Duodenal mucosa (tissue), 2 donors: ENCODE results near the gene SYDE1.
"Not testable (repeated sequence)": the region's sequence is repeated elsewhere in the genome, so short reads cannot be mapped to it uniquely, and the experiment has no call there.

Experiments
- H3K27ac ChIP-seq: one replicate; pipeline ENCODE4 v1.7.0; 2013; ENCODE audit warnings: low read depth, low read length
- H3K27me3 ChIP-seq, 2 donors: one replicate each; pipeline ENCODE4 v1.7.0; 2013; ENCODE audit warnings: low read length in 2 of 2, control low read depth in 1 of 2; ENCODE audit not compliant: insufficient read depth in 2 of 2, control insufficient read depth in 1 of 2
- H3K36me3 ChIP-seq, 2 donors: one replicate each; pipeline ENCODE4 v1.7.0; 2013; ENCODE audit warnings: low read length in 2 of 2, control low read depth in 1 of 2; ENCODE audit not compliant: insufficient read depth in 2 of 2, control insufficient read depth in 1 of 2
- H3K4me1 ChIP-seq, 2 donors: one replicate each; pipeline ENCODE4 v1.7.0; 2013; ENCODE audit warnings: low read length in 2 of 2, control low read depth in 1 of 2; ENCODE audit not compliant: insufficient read depth in 2 of 2, control insufficient read depth in 1 of 2
- H3K4me3 ChIP-seq, 2 donors: one replicate each; pipeline ENCODE4 v1.7.0; 2013; ENCODE audit warnings: low read length in 2 of 2, low read depth in 1 of 2
- H3K9ac ChIP-seq, 2 donors: one replicate each; pipeline ENCODE4 v1.7.0; 2013; ENCODE audit warnings: low read length in 2 of 2, low read depth in 1 of 2
- H3K9me3 ChIP-seq, 2 donors: one replicate each; pipeline ENCODE4 v1.7.0; 2013; ENCODE audit warnings: low read length in 2 of 2, control low read depth in 1 of 2; ENCODE audit not compliant: control insufficient read depth in 1 of 2

The SYDE1 gene

GRCh38 chr19:15107061-15108010, at the start of gene SYDE1:
Gene SYDE1, plus strand, starts transcription at chr19:15107401. Its CDS starts 33 bp downstream, at chr19:15107434.
- Histone ChIP-seq H3K27me3 (peaks cover 10 to 19% of the 10 kb centered on the region in 2 donors), H3K9me3 (peaks cover 2 to 4% of the 10 kb centered on the region in 2 donors), H3K36me3 (no peaks in the 10 kb centered on the region), H3K4me3 (peak within 1 kb of the TSS; percentile 35 to 53), H3K4me1 (peaks cover 0 to 4% of the 10 kb centered on the region in 2 donors), H3K27ac (peak within 1 kb of the TSS; percentile 50), H3K9ac (peak within 1 kb of the TSS; percentile 25 to 51)

GRCh38 chr19:15062036-15062435, 45.2 kb upstream of the SYDE1 start:
- Histone ChIP-seq H3K27me3 (peaks cover 0 to 4% of the 10 kb centered on the region in 2 donors), H3K4me3 (no peak overlapping the region), H3K4me1 (no peaks in the 10 kb centered on the region)

GRCh38 chr19:15070386-15070785, 36.8 kb upstream of the SYDE1 start:
- H3K4me1 ChIP-seq, H3K9me3 ChIP-seq, H3K4me3 ChIP-seq, H3K36me3 ChIP-seq, H3K27me3 ChIP-seq, H3K27ac ChIP-seq, H3K9ac ChIP-seq: not testable (repeated sequence)

More at GRCh38 chr19:15062036-15062435, 45.2 kb upstream of the SYDE1 start:
- Histone ChIP-seq H3K36me3 (no peaks in the 10 kb centered on the region), H3K9ac (no peak overlapping the region), H3K9me3 (no peaks in the 10 kb centered on the region), H3K27ac (no peak overlapping the region)

GRCh38 chr19:15072930-15073647, 34.1 kb upstream of the SYDE1 start:
- no peak overlapping the region for H3K4me3 ChIP-seq
- no peaks in the 10 kb centered on the region for H3K4me1 ChIP-seq
- H3K36me3 ChIP-seq: no peaks in the 10 kb centered on the region
- no peak overlapping the region for H3K9ac ChIP-seq
- no peaks in the 10 kb centered on the region for H3K27me3 ChIP-seq
- no peaks in the 10 kb centered on the region for H3K9me3 ChIP-seq
- H3K27ac ChIP-seq: no peak overlapping the region

- H3K9me3 ChIP-seq: no peaks in the 10 kb centered on the region
- H3K9ac ChIP-seq: no peak overlapping the region
- no peaks in the 10 kb centered on the region for H3K36me3 ChIP-seq
- no peak overlapping the region for H3K4me3 ChIP-seq
- no peak overlapping the region for H3K27ac ChIP-seq
- H3K4me1 ChIP-seq: no peaks in the 10 kb centered on the region
- H3K27me3 ChIP-seq: no peaks in the 10 kb centered on the region
Observed at GRCh38 chr19:15074371-15074770, 32.8 kb upstream of the SYDE1 start.

GRCh38 chr19:15075806-15076205, 31.4 kb upstream of the SYDE1 start:
- Histone ChIP-seq H3K27me3 (no peaks in the 10 kb centered on the region), H3K4me3 (no peak overlapping the region), H3K36me3 (no peaks in the 10 kb centered on the region), H3K27ac (no peak overlapping the region), H3K9me3 (no peaks in the 10 kb centered on the region), H3K4me1 (no peaks in the 10 kb centered on the region), H3K9ac (no peak overlapping the region)

- H3K27me3 ChIP-seq, H3K4me1 ChIP-seq, H3K27ac ChIP-seq, H3K9ac ChIP-seq, H3K9me3 ChIP-seq, H3K4me3 ChIP-seq, H3K36me3 ChIP-seq: not testable (repeated sequence)
Observed at GRCh38 chr19:15080002-15080401, 27.2 kb upstream of the SYDE1 start.

- no peak within 1 kb of the TSS for H3K4me3 ChIP-seq
- no peaks in the 10 kb centered on the region for H3K36me3 ChIP-seq
- H3K4me1 ChIP-seq: no peaks in the 10 kb centered on the region
- H3K27ac ChIP-seq: no peak within 1 kb of the TSS
- peaks cover 0 to under 1% of the 10 kb centered on the region in 2 donors for H3K27me3 ChIP-seq
- no peaks in the 10 kb centered on the region for H3K9me3 ChIP-seq
- no peak within 1 kb of the TSS for H3K9ac ChIP-seq
Observed at GRCh38 chr19:15081911-15082310, 25.3 kb upstream of the SYDE1 start, which contains the start of gene OR1I1. Gene OR1I1, plus strand, starts transcription at chr19:15082211. Its CDS starts 4,855 bp downstream, at chr19:15087066.

- H3K36me3 ChIP-seq: no peaks in the 10 kb centered on the region
- no peak overlapping the region for H3K9ac ChIP-seq
- H3K4me3 ChIP-seq: no peak overlapping the region
- no peak overlapping the region for H3K27ac ChIP-seq
- H3K27me3 ChIP-seq: peaks cover 0 to 2% of the 10 kb centered on the region in 2 donors
- H3K9me3 ChIP-seq: no peaks in the 10 kb centered on the region
- peaks cover 3% of the 10 kb centered on the region in 2 donors for H3K4me1 ChIP-seq
Observed at GRCh38 chr19:15087182-15087581, 20.0 kb upstream of the SYDE1 start.
